Lower leg skin (tissue), 4 donors: Measurements from ENCODE around the gene CFAP52. TPM values are rescaled to one million over a fixed set of nuclear protein-coding genes. Genes with fewer than 3 reads are reported as not detected.

Source experiments
- DNase-seq, 2 donors: peaks; one replicate each; pipeline ENCODE4 v3.0.0-alpha.2; 2019; ENCODE audit warnings: low spot score in 2 of 2
- H3K4me3 ChIP-seq: fragments of 200-600 bp; sonication (generic); 2 replicates; pipeline ENCODE4 v1.5.1; 2017; ENCODE audit warnings: mild to moderate bottlenecking, low read depth; ENCODE audit not compliant: poor library complexity, severe bottlenecking
- POLR2A ChIP-seq, 2 donors: fragments of 450-650 bp; IDR thresholded peaks; one replicate each; pipeline ENCODE4 v1.6.1; 2016 to 2017; ENCODE audit warnings: antibody characterized with exemption in 2 of 2, mild to moderate bottlenecking in 1 of 2, moderate library complexity in 1 of 2
- WGBS, 2 donors: methylation state at CpG; one replicate each; pipeline ENCODE4 v1.1.5; 2018; 5-methylcytosine and 5-hydroxymethylcytosine counted together
- intact Hi-C: fragments of 100-400 bp; cut with DNase I; formaldehyde crosslinking; loops from one replicate; pipeline ENCODE4 v1.15.0; 2023; ENCODE audit warnings: low total_unique reads
- total RNA-seq, 4 donors: library from RNA; depleted of rRNA; stranded (reverse); fragments of >200 nt; gene quantifications; one replicate each; pipeline ENCODE4 v1.1.0, GENCODE V29; 2016
- TF ChIP-seq, protein P1 (sequence below), 3 donors: fragments of 450-650 bp; IDR thresholded peaks; one replicate each; pipeline ENCODE4 v1.5.1; 2016; ENCODE audit warnings: antibody characterized with exemption in 3 of 3, mild to moderate bottlenecking in 3 of 3, moderate library complexity in 2 of 3

Gene CFAP52
- total RNA-seq, 4 donors from 2014 or later, result 0.29 TPM; not detected in 3

DNA sequence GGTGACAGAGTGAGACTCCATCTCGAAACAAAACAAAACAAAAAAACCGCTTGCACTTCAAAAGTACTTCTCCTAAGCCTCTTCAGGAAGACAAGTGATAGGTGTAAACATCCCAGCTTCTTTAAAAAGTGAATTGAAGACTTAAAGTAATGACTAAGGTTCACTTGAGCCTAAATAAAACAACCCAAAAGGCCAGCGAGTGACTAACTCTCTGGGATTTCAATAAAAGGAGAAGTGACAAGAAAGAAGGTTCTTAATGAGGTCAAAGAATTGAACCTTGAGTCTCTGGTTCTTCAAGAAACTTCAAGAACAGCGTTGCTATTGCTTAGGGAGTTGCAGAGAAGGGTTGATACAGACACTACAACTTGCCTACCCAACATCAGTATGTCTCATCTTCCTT, 43.0 kb upstream of the CFAP52 start:
- TF ChIP-seq, protein P1, sequence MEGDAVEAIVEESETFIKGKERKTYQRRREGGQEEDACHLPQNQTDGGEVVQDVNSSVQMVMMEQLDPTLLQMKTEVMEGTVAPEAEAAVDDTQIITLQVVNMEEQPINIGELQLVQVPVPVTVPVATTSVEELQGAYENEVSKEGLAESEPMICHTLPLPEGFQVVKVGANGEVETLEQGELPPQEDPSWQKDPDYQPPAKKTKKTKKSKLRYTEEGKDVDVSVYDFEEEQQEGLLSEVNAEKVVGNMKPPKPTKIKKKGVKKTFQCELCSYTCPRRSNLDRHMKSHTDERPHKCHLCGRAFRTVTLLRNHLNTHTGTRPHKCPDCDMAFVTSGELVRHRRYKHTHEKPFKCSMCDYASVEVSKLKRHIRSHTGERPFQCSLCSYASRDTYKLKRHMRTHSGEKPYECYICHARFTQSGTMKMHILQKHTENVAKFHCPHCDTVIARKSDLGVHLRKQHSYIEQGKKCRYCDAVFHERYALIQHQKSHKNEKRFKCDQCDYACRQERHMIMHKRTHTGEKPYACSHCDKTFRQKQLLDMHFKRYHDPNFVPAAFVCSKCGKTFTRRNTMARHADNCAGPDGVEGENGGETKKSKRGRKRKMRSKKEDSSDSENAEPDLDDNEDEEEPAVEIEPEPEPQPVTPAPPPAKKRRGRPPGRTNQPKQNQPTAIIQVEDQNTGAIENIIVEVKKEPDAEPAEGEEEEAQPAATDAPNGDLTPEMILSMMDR (IDR thresholded peaks at IDR 0.05), result no peak
- no peak for TF ChIP-seq POLR2A (IDR thresholded peaks at IDR 0.05)

DNA sequence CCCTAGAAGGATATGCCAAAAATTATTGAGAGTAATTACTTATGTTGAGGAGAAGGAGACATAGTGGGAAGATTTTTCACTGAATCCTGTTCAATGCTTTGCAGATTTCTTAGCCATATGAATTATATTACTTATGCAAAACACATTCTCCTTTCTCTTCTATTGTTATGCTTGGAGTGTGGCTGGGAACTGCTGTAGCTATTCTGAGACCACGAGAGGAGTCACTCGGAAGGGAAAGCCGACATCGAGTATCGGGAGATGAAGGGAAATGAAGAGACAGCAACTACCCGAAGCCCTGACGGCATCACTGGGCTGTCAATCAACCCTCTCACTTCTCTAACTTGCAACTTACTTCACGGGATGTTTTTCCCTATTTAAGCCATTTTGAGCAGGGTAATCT, 40.4 kb upstream of the CFAP52 start:
- DNase-seq, result no peak
- WGBS, 2 donors, result 82% methylated on average over 8 of the region's 8 CpGs
- no peak for TF ChIP-seq POLR2A (IDR thresholded peaks at IDR 0.05)
- TF ChIP-seq, protein P1 (IDR thresholded peaks at IDR 0.05), result no peak
- no peak overlapping the region for H3K4me3 ChIP-seq
- intact Hi-C loops, result no loop called here

More for the DNA sequence above, 43.0 kb upstream of the CFAP52 start:
- intact Hi-C loops, result no loop called here
- no peak overlapping the region for H3K4me3 ChIP-seq
- DNase-seq, result no peak
- WGBS, 2 donors, result 92 to 95% methylated on average over 4 of the region's 4 CpGs

DNA sequence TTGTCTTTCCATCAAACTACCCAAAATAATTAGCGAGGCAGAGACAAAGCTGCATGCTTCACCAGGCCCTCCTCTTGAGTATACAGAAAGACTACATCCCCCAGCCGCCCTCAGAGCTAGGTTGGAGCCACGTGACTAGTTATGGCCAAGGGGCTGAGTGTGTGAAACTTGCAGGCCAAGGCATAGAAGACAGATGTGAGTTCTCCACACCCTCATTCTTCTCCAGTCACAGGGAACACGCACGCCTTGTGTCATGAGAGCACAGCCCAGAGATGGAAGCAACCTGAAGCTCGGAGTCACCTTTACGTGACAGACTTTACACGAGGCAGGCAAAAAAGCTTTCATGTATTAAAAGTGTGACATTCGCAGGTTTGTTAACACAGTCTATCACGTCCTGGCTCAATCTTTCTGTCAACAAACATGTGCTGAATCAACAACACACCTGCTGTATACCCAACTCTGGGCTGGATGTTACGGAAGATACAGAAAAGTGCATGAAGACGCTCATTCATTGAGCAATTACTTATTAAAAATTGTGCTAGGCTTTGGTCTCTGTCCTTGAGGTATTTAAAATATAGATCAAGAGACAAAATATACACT, 39.2 kb upstream of the CFAP52 start:
- H3K4me3 ChIP-seq, result no peak overlapping the region
- no peak for DNase-seq
- TF ChIP-seq POLR2A (IDR thresholded peaks at IDR 0.05), result no peak
- TF ChIP-seq, protein P1 (IDR thresholded peaks at IDR 0.05), result no peak
- intact Hi-C loops, result no loop called here
- 95 to 98% methylated on average over 12 of the region's 12 CpGs for WGBS, 2 donors

DNA sequence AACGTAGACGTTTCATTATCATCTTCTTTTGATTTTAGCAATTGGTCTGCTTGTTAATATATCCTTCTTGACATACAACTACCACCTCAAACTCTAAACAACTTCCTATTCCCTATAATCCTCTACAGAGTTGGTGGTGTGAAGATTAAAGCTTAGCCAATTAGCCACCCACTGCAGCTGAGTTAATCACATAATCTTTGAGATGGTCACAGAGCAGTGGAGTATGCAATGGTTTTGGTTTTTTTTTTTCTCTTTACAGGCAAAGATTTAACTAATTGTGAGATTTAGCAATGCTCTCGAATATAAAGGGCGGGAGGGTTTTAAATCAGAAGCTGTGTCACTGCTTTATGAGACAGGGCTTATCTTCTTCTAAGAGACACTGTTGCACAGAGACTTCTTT, 37.8 kb upstream of the CFAP52 start:
- intact Hi-C loops, result no loop called here
- no peak overlapping the region for H3K4me3 ChIP-seq
- TF ChIP-seq POLR2A (IDR thresholded peaks at IDR 0.05), result no peak
- TF ChIP-seq, protein P1 (IDR thresholded peaks at IDR 0.05), result no peak
- 81 to 92% methylated on average over 4 of the region's 4 CpGs for WGBS, 2 donors
- DNase-seq, result no peak

DNA sequence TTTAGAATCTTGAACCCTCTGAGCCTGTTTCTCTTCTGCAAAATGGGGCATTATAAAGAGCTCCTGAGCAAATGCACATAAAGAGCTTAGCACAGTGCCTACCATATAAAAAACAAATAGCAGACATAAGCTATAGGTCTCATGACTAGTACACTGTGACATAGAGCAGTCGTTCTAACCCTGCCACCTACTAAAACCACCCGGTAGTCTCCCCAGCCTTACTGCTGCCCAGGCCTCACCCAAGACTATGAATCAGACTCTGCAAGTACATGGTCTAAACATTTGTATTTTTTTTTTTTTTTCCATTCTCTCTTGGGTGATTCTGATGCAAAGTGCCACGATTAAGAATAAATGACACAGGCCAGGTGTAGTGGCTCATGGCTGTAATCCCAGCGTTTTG, 34.7 kb upstream of the CFAP52 start:
- WGBS, 2 donors, result 94 to 95% methylated on average over 4 of the region's 4 CpGs
- intact Hi-C loops, result no loop called here
- H3K4me3 ChIP-seq, result no peak overlapping the region
- TF ChIP-seq POLR2A (IDR thresholded peaks at IDR 0.05), result no peak
- TF ChIP-seq, protein P1 (IDR thresholded peaks at IDR 0.05), result no peak
- DNase-seq, result no peak

DNA sequence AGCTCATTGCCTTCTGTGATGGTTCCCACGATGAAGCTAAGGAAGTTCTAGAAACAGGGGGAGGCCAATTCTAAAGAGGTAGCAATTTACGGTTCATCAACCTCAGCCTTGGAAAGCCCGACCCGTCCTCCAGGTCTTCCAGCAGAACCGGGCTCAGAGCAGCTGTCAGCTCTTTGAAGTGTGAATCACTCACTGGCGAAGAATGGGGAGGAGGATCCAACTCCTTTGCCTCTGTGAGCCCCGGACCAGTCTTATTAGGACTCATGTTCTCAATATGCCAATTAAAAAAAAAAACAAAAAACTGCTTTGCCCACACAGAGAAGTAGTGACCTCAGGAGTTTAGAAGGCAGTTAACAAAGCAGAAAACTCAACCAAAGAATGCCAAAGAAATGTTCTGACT, 32.2 kb upstream of the CFAP52 start:
- no peak for DNase-seq
- no peak overlapping the region for H3K4me3 ChIP-seq
- WGBS, 2 donors, result 70 to 83% methylated on average over 7 of the region's 7 CpGs
- no peak for TF ChIP-seq POLR2A (IDR thresholded peaks at IDR 0.05)
- TF ChIP-seq, protein P1 (IDR thresholded peaks at IDR 0.05), result no peak
- intact Hi-C loops, result no loop called here
